G401.6 (cell line): Measurements from ENCODE around the gene PCDH7.

Experiments used
- FAIRE-seq: peaks from 2 replicates; lab custom pipeline; 2012; peaks lifted over from hg19 to GRCh38; lab: Jason Lieb, UNC

PCDH7 gene

DNA sequence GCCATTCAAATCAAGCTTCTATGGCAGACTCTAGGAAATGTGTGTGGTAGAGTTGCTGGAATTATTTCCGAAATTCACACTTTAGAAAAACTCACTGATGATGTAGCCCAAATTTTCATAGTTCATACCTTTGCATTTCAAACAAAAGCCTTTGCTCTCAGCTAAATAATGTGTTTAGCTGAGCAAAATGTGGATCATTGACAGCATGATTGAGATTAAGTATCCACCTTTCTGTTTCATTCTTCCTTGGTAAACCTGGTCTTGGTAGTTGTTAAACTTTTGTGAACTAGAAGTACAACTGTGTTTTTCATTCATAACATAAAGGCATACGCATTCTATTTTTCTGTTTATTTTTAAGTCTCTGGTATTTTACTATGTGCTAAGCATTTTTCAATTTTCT, 7.2 kb downstream of the PCDH7 start:
- FAIRE-seq: no peak

DNA sequence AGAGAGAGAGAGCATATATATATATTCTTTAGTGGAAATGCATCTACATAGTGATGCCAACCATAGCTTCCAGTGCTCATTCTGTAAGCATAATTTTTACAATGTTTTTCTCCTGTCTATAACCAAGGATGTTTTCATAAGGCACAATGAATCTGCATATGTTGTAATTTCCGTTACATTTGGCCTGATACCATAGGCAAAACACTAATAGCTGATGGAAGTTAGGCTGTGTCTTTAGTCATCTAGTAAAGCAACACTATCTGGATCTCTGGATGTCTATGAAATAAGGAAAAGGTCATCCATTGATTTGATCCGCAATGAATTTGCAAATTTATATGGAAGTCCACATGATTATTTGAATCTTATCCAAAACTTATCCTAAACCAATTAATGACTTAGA, 8.1 kb downstream of the PCDH7 start:
- no peak for FAIRE-seq

DNA sequence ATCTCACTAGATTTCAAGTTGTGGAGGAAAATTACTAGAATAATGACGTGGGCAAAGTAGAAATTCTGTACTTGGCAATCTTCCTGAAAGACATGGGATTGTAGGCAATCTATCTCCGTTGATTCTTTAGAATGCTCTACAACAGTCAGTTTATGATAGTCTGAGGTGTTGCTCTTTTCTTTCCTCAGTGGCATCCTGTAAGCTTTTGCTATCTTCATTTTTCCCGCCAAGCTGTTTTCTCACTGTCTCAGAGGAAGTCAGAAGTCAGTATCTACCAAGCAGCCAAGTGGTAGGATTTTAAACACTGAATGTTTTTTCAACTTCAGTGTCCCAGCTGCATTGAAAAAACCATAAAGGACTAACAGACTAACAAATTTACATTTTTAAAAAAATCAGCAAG, 23.7 kb downstream of the PCDH7 start:
- FAIRE-seq: no peak

DNA sequence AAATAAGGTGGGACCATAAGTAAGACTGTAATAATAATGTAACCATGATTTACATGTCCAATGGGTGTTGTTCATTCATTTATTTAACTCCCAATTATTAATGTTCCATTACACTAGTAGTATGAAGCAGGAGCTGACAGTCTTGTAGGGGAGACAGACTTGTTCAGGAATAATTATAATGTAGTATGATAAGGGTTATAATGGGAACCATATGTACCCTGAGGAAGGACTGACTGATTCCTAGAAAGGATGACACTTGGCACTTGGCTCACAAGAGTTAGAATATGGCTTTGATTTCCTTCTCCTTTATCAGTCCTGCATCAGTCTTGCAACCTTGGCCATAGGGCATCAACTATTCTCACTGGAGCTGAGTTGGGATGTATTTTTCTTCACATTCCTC, 24.2 kb downstream of the PCDH7 start:
- no peak for FAIRE-seq

DNA sequence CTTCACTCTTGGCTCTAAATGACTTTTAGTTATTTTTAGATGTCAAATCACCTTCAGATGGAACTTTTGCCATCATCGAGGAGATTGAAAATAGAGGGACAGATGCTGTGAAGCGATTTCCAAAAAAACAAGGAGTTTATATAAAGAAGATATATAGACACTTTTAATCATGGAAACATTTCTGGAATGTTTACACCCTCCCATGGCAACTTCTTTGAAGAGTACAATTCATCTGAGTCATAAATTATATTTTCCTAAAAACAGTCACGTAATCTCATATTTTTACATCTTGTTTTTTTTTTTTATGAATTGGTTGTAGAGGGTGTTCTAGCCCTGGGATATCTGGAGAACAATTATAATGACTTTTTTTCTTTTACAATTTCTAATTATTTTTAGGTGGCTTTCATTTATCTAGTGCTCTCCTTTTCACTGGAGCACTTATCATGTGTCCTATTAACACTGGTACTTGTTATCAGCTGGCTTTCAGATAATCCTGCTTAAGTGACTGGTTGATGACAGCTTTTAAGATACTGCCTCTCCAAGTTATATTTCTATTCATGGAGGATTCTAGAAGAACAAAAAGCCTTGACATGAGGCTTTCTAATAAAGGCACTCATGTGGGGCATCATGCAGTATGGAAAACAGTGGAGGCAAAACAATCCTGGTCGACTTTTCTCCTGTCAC, 24.9 kb downstream of the PCDH7 start:
- no peak for FAIRE-seq

DNA sequence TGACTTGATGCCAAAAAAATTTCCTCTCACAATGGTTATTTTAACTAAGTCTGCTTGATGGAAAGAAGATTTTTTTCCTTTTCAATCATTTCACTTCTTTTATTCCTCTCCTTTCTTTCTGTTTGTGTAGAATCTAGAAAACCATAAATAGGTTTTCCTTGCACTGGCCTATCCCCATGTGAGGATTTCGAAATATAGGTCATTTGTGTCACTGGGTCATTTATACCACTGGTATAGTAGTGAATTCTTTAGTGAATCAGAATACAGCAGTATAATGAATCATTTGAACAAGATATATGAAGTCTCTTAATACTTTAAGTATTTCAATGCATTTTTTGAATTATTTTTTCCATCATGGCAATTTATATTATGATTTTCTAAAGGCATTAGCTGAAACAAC, 26.6 kb downstream of the PCDH7 start:
- no peak for FAIRE-seq

DNA sequence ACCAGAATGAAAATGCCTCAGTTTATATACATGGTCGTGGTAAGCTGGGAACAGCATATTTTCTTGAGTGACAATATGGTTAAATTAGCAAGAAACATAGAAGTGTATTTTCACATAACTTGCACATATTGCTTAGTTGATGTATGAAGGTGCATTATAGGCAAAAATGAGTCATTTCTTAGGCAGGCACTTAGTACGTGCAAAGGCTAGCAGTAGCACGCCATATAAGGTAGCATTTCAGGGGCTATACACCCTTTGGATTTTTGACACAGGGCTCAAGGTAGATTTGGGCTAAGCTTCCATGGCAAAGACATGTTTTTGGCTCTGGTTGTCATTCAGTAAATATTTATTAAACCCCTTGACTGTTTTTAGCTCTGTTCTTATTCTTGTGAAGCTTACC, 33.1 kb downstream of the PCDH7 start:
- FAIRE-seq: no peak

DNA sequence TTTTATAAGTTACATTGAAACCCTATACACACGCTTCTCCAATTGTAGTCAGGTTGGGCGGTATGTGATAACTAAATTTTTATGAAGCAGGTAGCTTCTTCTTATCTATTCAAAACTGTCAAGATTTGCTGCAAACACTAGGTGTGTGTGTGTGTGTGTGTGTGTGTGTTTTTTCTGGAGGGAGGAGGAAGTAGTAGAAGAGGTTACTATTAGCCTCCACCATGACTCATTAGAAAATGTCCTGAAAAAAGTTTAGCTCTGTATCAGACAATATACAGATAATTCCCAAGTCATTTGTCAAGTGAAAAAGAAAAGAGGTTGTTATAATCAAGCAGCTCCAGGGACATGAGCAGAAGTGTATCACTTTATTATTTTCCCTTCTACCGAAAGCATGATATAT, 33.9 kb downstream of the PCDH7 start:
- no peak for FAIRE-seq

DNA sequence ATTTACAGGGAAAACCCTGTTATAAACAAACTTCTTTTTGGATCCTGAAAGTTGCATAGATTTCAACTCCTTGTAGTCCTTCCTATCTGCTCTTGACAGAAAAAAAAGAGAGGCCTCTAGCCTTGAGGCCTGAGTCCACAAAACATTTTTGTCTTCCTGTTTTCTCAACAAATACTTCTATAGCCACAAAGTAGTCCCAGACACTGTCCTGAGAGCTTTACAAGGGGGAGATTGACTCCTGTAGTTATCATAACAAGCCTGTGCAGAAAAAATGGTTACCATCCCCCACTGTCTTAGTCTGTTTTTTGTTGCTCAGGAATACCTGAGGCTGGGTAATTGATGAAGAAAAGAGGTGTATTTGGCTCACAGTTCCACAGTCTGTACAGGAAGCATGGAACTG, 35.2 kb downstream of the PCDH7 start:
- no peak for FAIRE-seq

DNA sequence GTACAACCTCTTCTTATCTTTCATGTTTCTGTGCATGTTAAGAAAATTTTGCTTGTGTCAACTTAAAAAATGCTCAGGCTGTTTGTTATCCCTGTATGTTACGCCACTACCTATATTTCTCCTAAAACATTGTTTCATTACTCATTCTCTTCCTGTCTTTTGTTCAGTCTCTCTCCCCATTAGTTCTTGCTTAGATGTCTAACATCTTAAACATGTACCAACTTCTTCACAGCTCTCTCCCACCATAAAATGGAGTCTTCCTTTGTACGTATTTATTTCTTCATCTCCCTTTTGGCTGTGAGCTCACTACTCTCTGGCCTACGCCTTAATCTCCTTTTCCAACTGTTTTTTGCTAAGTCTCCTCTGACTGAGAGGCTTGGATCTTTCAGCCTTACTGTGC, 36.4 kb downstream of the PCDH7 start:
- no peak for FAIRE-seq

DNA sequence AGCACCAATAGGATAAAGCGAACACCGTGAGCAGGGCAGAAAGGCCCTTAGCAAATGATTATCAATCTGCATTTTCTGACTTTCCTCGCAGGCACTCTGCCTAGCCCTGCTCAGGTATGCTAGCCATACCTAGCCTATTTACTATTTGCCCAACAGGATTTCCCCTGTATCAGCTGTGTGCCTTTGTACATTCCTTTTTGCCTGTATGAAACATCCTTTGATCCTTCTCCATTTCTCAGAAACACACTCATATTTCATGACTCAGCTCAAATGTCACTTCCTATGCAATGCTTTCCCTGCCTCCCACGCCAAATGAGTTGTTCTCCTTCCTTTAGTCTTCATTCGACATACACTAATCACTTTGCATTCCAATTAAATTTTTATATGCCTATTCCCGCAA, 37.2 kb downstream of the PCDH7 start:
- no peak for FAIRE-seq

DNA sequence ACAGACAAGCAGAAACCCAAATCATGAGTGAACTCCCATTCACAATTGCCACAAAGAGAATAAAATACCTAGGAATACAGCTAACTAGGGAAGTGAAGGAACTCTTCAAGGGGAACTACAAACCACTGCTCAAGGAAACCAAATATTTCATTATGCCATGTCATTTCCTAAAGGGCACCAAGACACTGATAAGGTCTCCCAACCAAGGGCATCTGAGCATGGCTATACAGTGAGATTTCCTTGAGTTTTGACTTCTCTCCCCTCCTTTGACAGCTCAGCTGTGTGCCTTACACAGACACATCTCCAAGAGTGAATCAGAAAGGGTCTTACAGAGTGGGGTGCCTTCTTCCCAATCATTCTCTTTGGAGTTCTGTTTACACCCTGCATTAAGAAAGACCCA, 40.4 kb downstream of the PCDH7 start:
- no peak for FAIRE-seq

DNA sequence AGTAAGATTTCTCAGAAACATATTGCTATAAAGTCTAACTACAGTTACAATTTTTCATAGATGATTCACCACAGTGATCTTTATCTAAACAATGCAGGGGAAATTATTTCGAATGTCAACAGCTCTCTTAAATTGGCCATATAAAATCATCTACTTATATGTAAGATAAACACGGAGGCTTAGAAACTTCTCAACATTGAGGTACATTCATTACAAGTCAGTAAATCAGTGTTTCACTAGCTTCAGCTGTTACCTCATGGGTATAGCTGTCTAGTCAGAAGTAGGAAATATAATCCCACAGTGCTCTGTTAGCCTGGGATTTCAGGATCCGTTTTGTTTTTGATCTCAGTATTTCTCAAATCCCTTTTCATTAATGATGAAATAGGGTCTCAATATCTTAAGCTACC, 43.2 kb downstream of the PCDH7 start:
- FAIRE-seq: no peak

DNA sequence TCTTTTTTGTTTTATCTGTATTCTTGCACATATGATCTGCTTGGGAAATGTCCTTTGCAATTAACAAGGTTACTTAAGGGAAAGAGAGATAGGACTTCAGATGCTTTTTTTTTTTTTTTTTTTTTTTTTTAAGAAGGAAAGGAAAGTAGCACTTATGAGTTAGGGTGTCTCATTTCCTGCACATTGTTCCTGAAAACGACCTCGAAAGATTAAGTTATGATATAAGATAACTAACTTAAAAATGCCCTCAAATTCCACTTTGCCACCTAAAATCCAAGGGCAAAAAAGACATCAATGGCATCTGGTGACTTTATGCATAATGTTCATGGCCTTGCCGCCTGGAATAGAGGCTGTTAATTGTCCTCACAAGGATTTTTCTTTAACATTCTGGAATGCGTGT, 44.9 kb downstream of the PCDH7 start:
- no peak for FAIRE-seq

DNA sequence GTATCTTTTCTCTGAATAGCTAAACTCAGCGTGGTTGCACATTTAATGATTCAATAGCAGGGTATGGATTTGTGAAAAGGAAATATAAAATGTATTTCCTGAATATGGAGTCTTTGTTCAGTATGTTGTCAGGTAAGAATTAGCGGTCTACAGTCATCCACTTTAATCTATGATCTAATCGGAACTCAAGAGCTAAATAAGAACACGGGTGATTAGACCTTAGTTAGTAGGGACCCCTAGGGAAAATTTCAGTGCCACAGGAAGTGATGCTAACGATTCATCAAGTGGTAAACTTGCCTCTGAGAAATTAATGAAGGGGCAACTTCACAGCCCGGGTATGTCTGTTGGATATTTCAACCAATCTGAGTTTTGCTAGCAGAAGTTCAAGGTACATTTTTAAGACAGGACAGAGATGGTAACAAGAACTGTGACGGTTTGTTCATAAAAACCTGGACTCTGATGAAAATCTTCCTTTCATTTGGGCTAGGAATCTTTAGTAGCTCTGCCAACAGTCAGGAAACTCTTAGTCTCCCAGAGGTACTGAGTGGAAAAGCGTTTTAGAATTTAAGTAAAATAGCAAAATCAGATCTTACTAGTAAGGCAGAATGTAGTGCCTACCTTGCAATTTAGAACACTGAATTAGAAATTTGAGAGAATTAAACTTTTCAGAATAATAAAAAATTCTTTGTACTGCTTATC, 47.1 kb downstream of the PCDH7 start:
- no peak for FAIRE-seq

DNA sequence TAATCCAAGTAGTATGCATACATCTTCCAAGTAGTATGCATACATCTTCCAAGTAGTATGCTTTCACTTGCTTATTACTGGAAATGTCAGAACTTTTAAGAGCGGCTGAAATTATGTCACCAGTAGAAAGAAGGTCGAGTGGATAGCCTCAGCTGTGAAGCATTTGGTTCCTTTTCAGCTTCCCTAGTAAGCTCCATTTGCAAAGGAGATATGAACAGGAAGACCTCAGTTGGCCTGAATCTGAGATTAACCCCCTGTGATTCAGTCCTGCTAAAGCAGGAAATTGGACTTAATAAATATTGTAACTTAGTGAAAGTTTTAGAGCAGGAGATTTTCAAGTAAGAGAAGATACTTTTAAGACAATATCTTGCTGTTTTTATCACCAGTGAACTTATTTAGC, 48.1 kb downstream of the PCDH7 start:
- no peak for FAIRE-seq

DNA sequence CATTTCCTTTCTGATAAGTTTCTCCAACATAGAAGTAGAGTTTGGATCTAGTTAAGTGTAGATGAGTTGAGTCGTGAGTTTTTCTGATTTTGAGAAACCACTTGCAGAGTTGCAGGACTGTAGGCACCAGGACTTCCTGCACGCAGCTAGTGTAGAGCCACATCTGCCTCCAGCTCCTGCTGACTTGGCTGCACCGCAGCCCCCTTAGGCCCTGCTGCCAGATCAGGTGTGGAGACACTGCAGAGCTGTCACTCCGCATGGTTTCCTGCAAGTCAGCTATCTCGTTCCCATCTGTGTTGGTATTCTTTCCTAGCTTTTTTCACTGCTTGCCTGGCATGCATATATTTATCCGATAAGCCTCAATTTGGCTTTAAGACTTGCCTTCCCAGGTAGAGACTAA, 48.9 kb downstream of the PCDH7 start:
- no peak for FAIRE-seq

DNA sequence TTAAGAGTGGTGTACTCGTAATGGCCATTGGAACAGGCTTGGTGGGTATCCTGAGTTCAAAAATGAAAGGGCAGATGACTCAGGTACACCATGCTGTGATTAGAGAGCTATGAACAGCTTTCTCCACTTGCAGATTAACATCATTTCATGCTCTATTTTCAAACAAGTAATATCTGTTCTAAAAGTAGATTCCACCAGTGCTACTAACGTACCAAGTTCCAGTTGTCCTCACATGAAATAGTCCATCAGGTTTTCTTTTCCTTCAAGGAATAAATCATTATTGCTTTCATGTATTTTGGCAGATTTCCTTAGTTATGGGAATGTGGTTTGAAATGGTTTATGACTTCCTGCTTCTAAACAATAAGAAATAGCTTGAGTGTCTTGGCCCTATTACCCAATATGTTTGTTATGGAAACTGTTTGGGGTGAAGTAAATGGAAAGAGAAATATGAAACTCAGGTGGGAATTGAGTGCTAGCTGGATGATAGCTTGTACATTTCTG, 49.9 kb downstream of the PCDH7 start:
- FAIRE-seq: no peak

DNA sequence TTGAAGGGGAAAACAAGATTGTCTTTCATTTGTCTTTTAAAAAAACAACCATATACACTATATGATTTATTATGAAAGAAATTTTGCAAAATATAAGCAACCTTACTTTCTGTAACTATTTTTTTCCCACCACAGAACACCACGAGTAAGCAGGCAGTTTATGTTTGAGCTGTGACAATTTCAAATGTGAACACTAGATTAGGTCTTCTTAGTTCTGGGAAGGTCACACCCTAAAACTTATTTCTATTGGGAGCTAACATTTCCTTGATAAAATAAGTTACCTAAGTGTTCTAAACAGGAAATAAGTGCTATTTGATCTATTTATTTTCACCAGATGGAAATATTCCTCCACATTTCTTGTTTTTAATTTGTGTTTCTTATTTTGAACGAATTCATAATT, 50.6 kb downstream of the PCDH7 start:
- no peak for FAIRE-seq

DNA sequence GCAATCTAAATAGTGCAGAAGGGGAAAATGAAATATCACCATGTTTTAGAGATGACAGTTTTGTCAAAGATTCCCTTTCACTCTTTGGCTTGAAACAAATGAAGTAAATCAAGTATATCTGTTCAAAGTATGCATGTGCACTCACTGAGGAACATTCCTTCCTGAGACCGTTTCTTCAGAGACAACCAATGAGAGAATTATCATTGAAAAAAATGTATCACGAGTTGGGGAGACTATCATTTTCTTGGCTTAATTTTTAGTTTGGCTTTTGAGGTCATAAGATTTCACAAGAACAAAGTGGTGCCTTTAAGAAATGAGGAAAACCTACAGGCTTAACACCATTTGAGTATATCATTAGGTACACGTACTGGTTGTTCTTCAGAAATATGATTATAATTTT, 56.3 kb downstream of the PCDH7 start:
- FAIRE-seq: no peak

DNA sequence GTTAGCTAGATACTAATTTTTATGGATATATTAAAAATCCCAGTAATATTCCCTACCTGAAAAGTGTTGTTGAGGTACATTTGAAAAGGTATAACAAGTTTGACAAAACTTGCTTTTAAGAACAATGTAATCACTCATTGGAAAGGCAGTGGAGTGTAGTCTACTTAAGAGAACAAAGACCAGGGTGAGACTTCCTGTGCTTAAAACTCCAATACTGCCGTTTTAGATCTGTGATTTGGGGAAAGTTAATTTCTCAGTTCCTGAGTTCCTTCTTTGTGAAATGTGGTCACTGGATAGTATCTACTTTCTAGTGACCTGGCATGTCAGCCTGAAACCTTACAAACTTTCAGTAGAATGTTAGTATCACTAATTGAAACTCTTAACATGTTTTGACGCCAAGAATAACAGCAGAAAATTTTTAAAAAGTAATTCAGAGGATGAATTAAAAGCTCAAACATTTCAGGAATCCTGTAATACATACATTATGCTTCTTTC, 56.8 kb downstream of the PCDH7 start:
- no peak for FAIRE-seq
